ENCODE data around the gene GPR153.
"Not testable (repeated sequence)": the region's sequence is repeated elsewhere in the genome, so short reads cannot be mapped to it uniquely, and the experiment has no call there.

Gene GPR153

GRCh38 chr1:6260961-6261614, at the start of gene GPR153:
Gene GPR153 (minus strand): TSS chr1:6261098. CDS start chr1:6254905, 6,193 bp downstream.
- DNase-seq: no peak

- DNase-seq: no peak
Observed at GRCh38 chr1:6310116-6310848, 49.4 kb upstream of the GPR153 start.

- DNase-seq: no peak
Observed at GRCh38 chr1:6309564-6309963, 48.7 kb upstream of the GPR153 start.

GRCh38 chr1:6308449-6308848, 47.6 kb upstream of the GPR153 start:
- DNase-seq: no peak

- not testable (repeated sequence) for DNase-seq
Observed at GRCh38 chr1:6307682-6308081, 46.8 kb upstream of the GPR153 start.

- no peak for DNase-seq
Observed at GRCh38 chr1:6307099-6307498, 46.2 kb upstream of the GPR153 start.

- no peak for DNase-seq
Observed at GRCh38 chr1:6303397-6304012, 42.6 kb upstream of the GPR153 start.

GRCh38 chr1:6302568-6302967, 41.7 kb upstream of the GPR153 start:
- DNase-seq: no peak

- DNase-seq: no peak
Observed at GRCh38 chr1:6301526-6301925, 40.6 kb upstream of the GPR153 start.

GRCh38 chr1:6300342-6301048, 39.6 kb upstream of the GPR153 start:
- no peak for DNase-seq

GRCh38 chr1:6299557-6300165, 38.8 kb upstream of the GPR153 start:
- no peak for DNase-seq

GRCh38 chr1:6298940-6299465, 38.1 kb upstream of the GPR153 start:
- no peak for DNase-seq

GRCh38 chr1:6298530-6298929, 37.6 kb upstream of the GPR153 start:
- no peak for DNase-seq

GRCh38 chr1:6295910-6296309, 35.0 kb upstream of the GPR153 start:
- DNase-seq: no peak

- DNase-seq: no peak
Observed at GRCh38 chr1:6294890-6295556, 34.1 kb upstream of the GPR153 start.

GRCh38 chr1:6294080-6294889, 33.4 kb upstream of the GPR153 start:
- DNase-seq: no peak

GRCh38 chr1:6292102-6292501, 31.2 kb upstream of the GPR153 start:
- DNase-seq: no peak

GRCh38 chr1:6288665-6289064, 27.8 kb upstream of the GPR153 start:
- DNase-seq: no peak

- no peak for DNase-seq
Observed at GRCh38 chr1:6288026-6288425, 27.1 kb upstream of the GPR153 start.

GRCh38 chr1:6287431-6287886, 26.6 kb upstream of the GPR153 start:
- DNase-seq: peak; percentile 88

GRCh38 chr1:6287029-6287428, 26.1 kb upstream of the GPR153 start:
- DNase-seq: no peak
